Transverse colon (tissue), 3 donors: Measurements from ENCODE around the gene ODF4.

Experiments
- CTCF ChIP-seq, 5 experiments: fragments of 200-600 bp in 3 of 5; fragments of 450-650 bp in 2 of 5; sonication (generic) in 3 of 5; IDR thresholded peaks; 1 replicate in 2 of 5; 2 replicates in 3 of 5; pipeline ENCODE4 v1.5.1; 2016 to 2017; ENCODE audit warnings: antibody characterized with exemption in 5 of 5, inconsistent platforms in 3 of 5, mild to moderate bottlenecking in 2 of 5, moderate library complexity in 1 of 5
- POLR2A ChIP-seq: fragments of 450-650 bp; IDR thresholded peaks from one replicate; pipeline ENCODE4 v1.6.1; 2016; ENCODE audit warnings: antibody characterized with exemption, mild to moderate bottlenecking, moderate library complexity

- no peak for TF ChIP-seq POLR2A
- TF ChIP-seq CTCF (IDR thresholded peaks at IDR 0.05), result no peak
Measured at GRCh38 chr17:8362651-8363332, 23.2 kb downstream of the ODF4 start.
